Measurements from ENCODE around the gene MED22.
"Not testable (repeated sequence)": the region's sequence is repeated elsewhere in the genome, so short reads cannot be mapped to it uniquely, and the experiment has no call there.

MED22 gene

GRCh38 chr9:133347985-133348717 is at the start of gene MED22, which contains the start of gene RPL7A:
Gene MED22, minus strand, starts transcription at chr9:133348131. Its CDS starts 1,469 bp downstream, at chr9:133346662.
Gene RPL7A, plus strand, starts transcription at chr9:133348218. Its CDS starts 26 bp downstream, at chr9:133348244.
- Histone ChIP-seq H3K4me3 (ENCODE audit: low read depth in 1 of 2, low read length in 2 of 2) (peak within 1 kb of the TSS; percentile 87 to 89), H3K36me3 (ENCODE audit: control insufficient read depth in 1 of 2, insufficient read depth in 2 of 2, low read length in 2 of 2) (peaks cover 57 to 64% of the 10 kb centered on the region in 2 donors), H3K4me1 (ENCODE audit: control insufficient read depth in 1 of 2, insufficient read depth in 2 of 2, low read length in 2 of 2) (peaks cover 13 to 26% of the 10 kb centered on the region in 2 donors), H3K27ac (ENCODE audit: low read length) (peak within 1 kb of the TSS; percentile 43), H3K27me3 (ENCODE audit: low read depth, low read length) (no peaks in the 10 kb centered on the region), H3K9me3 (ENCODE audit: control insufficient read depth in 1 of 2, low read length in 2 of 2) (no peaks in the 10 kb centered on the region)

- H3K27me3 ChIP-seq (ENCODE audit: low read depth, low read length), result no peaks in the 10 kb centered on the region
- H3K4me1 ChIP-seq (ENCODE audit: control insufficient read depth in 1 of 2, insufficient read depth in 2 of 2, low read length in 2 of 2), result no peaks in the 10 kb centered on the region
- H3K27ac ChIP-seq (ENCODE audit: low read length), result no peak overlapping the region
- no peaks in the 10 kb centered on the region for H3K9me3 ChIP-seq (ENCODE audit: control insufficient read depth in 1 of 2, low read length in 2 of 2)
- H3K4me3 ChIP-seq (ENCODE audit: low read depth in 1 of 2, low read length in 2 of 2), result no peak overlapping the region
- H3K36me3 ChIP-seq (ENCODE audit: control insufficient read depth in 1 of 2, insufficient read depth in 2 of 2, low read length in 2 of 2), result peaks cover 0 to 8% of the 10 kb centered on the region in 2 donors
These were observed 49.4 kb upstream of the MED22 start for GRCh38 chr9:133397370-133397769.

GRCh38 chr9:133396952-133397351 is 49.0 kb upstream of the MED22 start:
- H3K27ac ChIP-seq (ENCODE audit: low read length), result no peak overlapping the region
- no peak overlapping the region for H3K4me3 ChIP-seq (ENCODE audit: low read depth in 1 of 2, low read length in 2 of 2)
- peaks cover 0 to 4% of the 10 kb centered on the region in 2 donors for H3K36me3 ChIP-seq (ENCODE audit: control insufficient read depth in 1 of 2, insufficient read depth in 2 of 2, low read length in 2 of 2)
- H3K27me3 ChIP-seq (ENCODE audit: low read depth, low read length), result no peaks in the 10 kb centered on the region
- no peaks in the 10 kb centered on the region for H3K4me1 ChIP-seq (ENCODE audit: control insufficient read depth in 1 of 2, insufficient read depth in 2 of 2, low read length in 2 of 2)
- no peaks in the 10 kb centered on the region for H3K9me3 ChIP-seq (ENCODE audit: control insufficient read depth in 1 of 2, low read length in 2 of 2)

- H3K9me3 ChIP-seq (ENCODE audit: control insufficient read depth in 1 of 2, low read length in 2 of 2), result no peaks in the 10 kb centered on the region
- peaks cover 3% of the 10 kb centered on the region for H3K27me3 ChIP-seq (ENCODE audit: low read depth, low read length)
- H3K4me3 ChIP-seq (ENCODE audit: low read depth in 1 of 2, low read length in 2 of 2), result no peak overlapping the region
- no peaks in the 10 kb centered on the region for H3K4me1 ChIP-seq (ENCODE audit: control insufficient read depth in 1 of 2, insufficient read depth in 2 of 2, low read length in 2 of 2)
- H3K27ac ChIP-seq (ENCODE audit: low read length), result no peak overlapping the region
- H3K36me3 ChIP-seq (ENCODE audit: control insufficient read depth in 1 of 2, insufficient read depth in 2 of 2, low read length in 2 of 2), result no peaks in the 10 kb centered on the region
These were observed 46.8 kb upstream of the MED22 start for GRCh38 chr9:133394687-133395271.

- no peaks in the 10 kb centered on the region for H3K36me3 ChIP-seq (ENCODE audit: control insufficient read depth in 1 of 2, insufficient read depth in 2 of 2, low read length in 2 of 2)
- no peaks in the 10 kb centered on the region for H3K4me1 ChIP-seq (ENCODE audit: control insufficient read depth in 1 of 2, insufficient read depth in 2 of 2, low read length in 2 of 2)
- H3K9me3 ChIP-seq (ENCODE audit: control insufficient read depth in 1 of 2, low read length in 2 of 2), result no peaks in the 10 kb centered on the region
- H3K27me3 ChIP-seq (ENCODE audit: low read depth, low read length), result peaks cover 3% of the 10 kb centered on the region
- H3K27ac ChIP-seq (ENCODE audit: low read length), result no peak overlapping the region
- no peak overlapping the region for H3K4me3 ChIP-seq (ENCODE audit: low read depth in 1 of 2, low read length in 2 of 2)
These were observed 45.5 kb upstream of the MED22 start for GRCh38 chr9:133393399-133393798.

- not testable (repeated sequence) for H3K36me3 ChIP-seq (ENCODE audit: control insufficient read depth in 1 of 2, insufficient read depth in 2 of 2, low read length in 2 of 2); H3K4me1 ChIP-seq (ENCODE audit: control insufficient read depth in 1 of 2, insufficient read depth in 2 of 2, low read length in 2 of 2); H3K27me3 ChIP-seq (ENCODE audit: low read depth, low read length); H3K27ac ChIP-seq (ENCODE audit: low read length); H3K9me3 ChIP-seq (ENCODE audit: control insufficient read depth in 1 of 2, low read length in 2 of 2); H3K4me3 ChIP-seq (ENCODE audit: low read depth in 1 of 2, low read length in 2 of 2)
These were observed 44.4 kb upstream of the MED22 start for GRCh38 chr9:133392308-133392707.

GRCh38 chr9:133391449-133391848 is 43.5 kb upstream of the MED22 start:
- H3K27me3 ChIP-seq (ENCODE audit: low read depth, low read length); H3K9me3 ChIP-seq (ENCODE audit: control insufficient read depth in 1 of 2, low read length in 2 of 2): not testable (repeated sequence)

GRCh38 chr9:133390713-133391112 is 42.8 kb upstream of the MED22 start:
- Histone ChIP-seq H3K27ac (ENCODE audit: low read length) (no peak overlapping the region), H3K9me3 (ENCODE audit: control insufficient read depth in 1 of 2, low read length in 2 of 2) (no peaks in the 10 kb centered on the region), H3K4me3 (ENCODE audit: low read depth in 1 of 2, low read length in 2 of 2) (no peak overlapping the region), H3K27me3 (ENCODE audit: low read depth, low read length) (peaks cover 3% of the 10 kb centered on the region), H3K36me3 (ENCODE audit: control insufficient read depth in 1 of 2, insufficient read depth in 2 of 2, low read length in 2 of 2) (no peaks in the 10 kb centered on the region), H3K4me1 (ENCODE audit: control insufficient read depth in 1 of 2, insufficient read depth in 2 of 2, low read length in 2 of 2) (no peaks in the 10 kb centered on the region)

More at GRCh38 chr9:133391449-133391848, 43.5 kb upstream of the MED22 start:
- H3K27ac ChIP-seq (ENCODE audit: low read length); H3K4me3 ChIP-seq (ENCODE audit: low read depth in 1 of 2, low read length in 2 of 2); H3K36me3 ChIP-seq (ENCODE audit: control insufficient read depth in 1 of 2, insufficient read depth in 2 of 2, low read length in 2 of 2); H3K4me1 ChIP-seq (ENCODE audit: control insufficient read depth in 1 of 2, insufficient read depth in 2 of 2, low read length in 2 of 2): not testable (repeated sequence)

GRCh38 chr9:133389562-133389961 is 41.6 kb upstream of the MED22 start:
- Histone ChIP-seq H3K9me3 (ENCODE audit: control insufficient read depth in 1 of 2, low read length in 2 of 2) (no peaks in the 10 kb centered on the region), H3K27me3 (ENCODE audit: low read depth, low read length) (peaks cover 3% of the 10 kb centered on the region), H3K36me3 (ENCODE audit: control insufficient read depth in 1 of 2, insufficient read depth in 2 of 2, low read length in 2 of 2) (no peaks in the 10 kb centered on the region), H3K4me1 (ENCODE audit: control insufficient read depth in 1 of 2, insufficient read depth in 2 of 2, low read length in 2 of 2) (no peaks in the 10 kb centered on the region), H3K4me3 (ENCODE audit: low read depth in 1 of 2, low read length in 2 of 2) (no peak overlapping the region), H3K27ac (ENCODE audit: low read length) (no peak overlapping the region)

GRCh38 chr9:133389025-133389557 is 41.2 kb upstream of the MED22 start:
- H3K27ac ChIP-seq (ENCODE audit: low read length), result no peak overlapping the region
- peaks cover 3% of the 10 kb centered on the region for H3K27me3 ChIP-seq (ENCODE audit: low read depth, low read length)
- no peaks in the 10 kb centered on the region for H3K9me3 ChIP-seq (ENCODE audit: control insufficient read depth in 1 of 2, low read length in 2 of 2)
- H3K4me3 ChIP-seq (ENCODE audit: low read depth in 1 of 2, low read length in 2 of 2), result no peak overlapping the region
- H3K4me1 ChIP-seq (ENCODE audit: control insufficient read depth in 1 of 2, insufficient read depth in 2 of 2, low read length in 2 of 2), result no peaks in the 10 kb centered on the region
- H3K36me3 ChIP-seq (ENCODE audit: control insufficient read depth in 1 of 2, insufficient read depth in 2 of 2, low read length in 2 of 2), result no peaks in the 10 kb centered on the region

GRCh38 chr9:133387680-133388079 is 39.7 kb upstream of the MED22 start:
- no peaks in the 10 kb centered on the region for H3K4me1 ChIP-seq (ENCODE audit: control insufficient read depth in 1 of 2, insufficient read depth in 2 of 2, low read length in 2 of 2)
- H3K4me3 ChIP-seq (ENCODE audit: low read depth in 1 of 2, low read length in 2 of 2), result no peak overlapping the region
- no peaks in the 10 kb centered on the region for H3K9me3 ChIP-seq (ENCODE audit: control insufficient read depth in 1 of 2, low read length in 2 of 2)
- H3K27ac ChIP-seq (ENCODE audit: low read length), result no peak overlapping the region
- no peaks in the 10 kb centered on the region for H3K36me3 ChIP-seq (ENCODE audit: control insufficient read depth in 1 of 2, insufficient read depth in 2 of 2, low read length in 2 of 2)
- peaks cover 3% of the 10 kb centered on the region for H3K27me3 ChIP-seq (ENCODE audit: low read depth, low read length)

Data from muscle layer of duodenum (tissue), 2 donors.